HG02623 (cell line): ENCODE measurements around the gene SIRT7.

Source experiments
- ATAC-seq: cut with Tn5 transposase; IDR thresholded peaks from one replicate; pipeline ENCODE4 v1.9.1; 2021; ENCODE audit warnings: moderate library complexity; ENCODE audit not compliant: unreplicated experiment

The SIRT7 gene

GRCh38 chr17:81867170-81867990 is 50.6 kb downstream of the SIRT7 start:
- no peak for ATAC-seq

- no peak for ATAC-seq
Observed at GRCh38 chr17:81866440-81867169, 51.4 kb downstream of the SIRT7 start.

- no peak for ATAC-seq
Observed at GRCh38 chr17:81865733-81866439, 52.1 kb downstream of the SIRT7 start.

GRCh38 chr17:81865358-81865732 is 52.6 kb downstream of the SIRT7 start:
- no peak for ATAC-seq

- ATAC-seq: no peak
Observed at GRCh38 chr17:81863833-81864768, 53.9 kb downstream of the SIRT7 start.

GRCh38 chr17:81863123-81863675 is 54.8 kb downstream of the SIRT7 start:
- no peak for ATAC-seq
